IMR-90 (cell line): ENCODE results near the gene NHLRC2. TPM values are rescaled to one million over a fixed set of nuclear protein-coding genes. Genes with fewer than 3 reads are reported as not detected.

Experiments
- ATAC-seq: fragments of 200-7000 bp; cut with Tn5 transposase; 2 replicates; pipeline ENCODE4 v1.9.1; 2020; ENCODE audit warnings: low read depth, mild to moderate bottlenecking, moderate library complexity
- BruUV-seq: library from RNA; stranded (reverse); fragments of 400-500 nt; replicated peaks from 2 replicates; lab custom pipeline; 2021; lab: Mats Ljungman, UMichigan
- CTCF ChIA-PET: fragments of 300-600 bp; formaldehyde crosslinking; extraction: SDS; loops from one replicate; lab custom pipeline; 2021; ENCODE audit warnings: antibody characterized with exemption; lab: Yijun Ruan, JAX
- POLR2A ChIA-PET: fragments of 300-600 bp; sonication (Branson Sonifier 250); formaldehyde crosslinking; loops from one replicate; lab custom pipeline; 2022; ENCODE audit warnings: antibody characterized with exemption; ENCODE audit not compliant: unreplicated experiment; lab: Charles Lee
- DNase-seq: peaks from one replicate; pipeline ENCODE4 v3.0.0; 2013
- H2AFZ ChIP-seq: replicated peaks from 2 replicates; pipeline ENCODE3; 2013; ENCODE audit warnings: low read length, mild to moderate bottlenecking; ENCODE audit not compliant: poor library complexity
- H2AK5ac ChIP-seq: 2 replicates; pipeline ENCODE4 v1.6.1; 2013; ENCODE audit warnings: low read depth, low read length, inconsistent platforms
- H2AK9ac ChIP-seq: replicated peaks from 2 replicates; pipeline ENCODE3; 2013; ENCODE audit warnings: mild to moderate bottlenecking, low read depth, low read length, moderate library complexity; ENCODE audit not compliant: poor library complexity
- H2BK120ac ChIP-seq: 2 replicates; pipeline ENCODE4 v1.6.1; 2013; ENCODE audit warnings: low read depth, low read length, inconsistent platforms
- H2BK15ac ChIP-seq: 3 replicates; pipeline ENCODE4 v1.6.1; 2013; ENCODE audit warnings: low read depth, low read length, inconsistent platforms
- H2BK20ac ChIP-seq: 2 replicates; pipeline ENCODE4 v1.6.1; 2013; ENCODE audit warnings: low read depth, mild to moderate bottlenecking, inconsistent platforms, low read length, moderate library complexity
- H2BK5ac ChIP-seq: 2 replicates; pipeline ENCODE4 v1.6.1; 2013; ENCODE audit warnings: mild to moderate bottlenecking, low read depth, low read length, inconsistent platforms; ENCODE audit not compliant: poor library complexity, severe bottlenecking
- H3K14ac ChIP-seq: replicated peaks from 2 replicates; pipeline ENCODE4 v1.6.1; 2013; ENCODE audit warnings: low read depth, low read length, inconsistent platforms
- H3K18ac ChIP-seq: 2 replicates; pipeline ENCODE4 v1.6.1; 2013; ENCODE audit warnings: low read depth, low read length, control low read depth
- H3K23ac ChIP-seq: 2 replicates; pipeline ENCODE4 v1.6.1; 2013; ENCODE audit warnings: low read depth, low read length, inconsistent platforms
- H3K27ac ChIP-seq: 2 replicates; pipeline ENCODE4 v1.5.1; 2013; ENCODE audit warnings: mild to moderate bottlenecking, control low read depth, low read length; ENCODE audit not compliant: insufficient read depth
- H3K27me3 ChIP-seq: 2 replicates; pipeline ENCODE4 v1.6.1; 2013; ENCODE audit warnings: low read length; ENCODE audit not compliant: control insufficient read depth, insufficient read depth
- H3K36me3 ChIP-seq: 2 replicates; pipeline ENCODE4 v1.6.1; 2013; ENCODE audit warnings: low read length, mixed read lengths; ENCODE audit not compliant: control insufficient read depth, insufficient read depth
- H3K4ac ChIP-seq: 2 replicates; pipeline ENCODE4 v1.6.1; 2013; ENCODE audit warnings: low read depth, low read length, inconsistent platforms
- H3K4me1 ChIP-seq: 2 replicates; pipeline ENCODE4 v1.6.1; 2013; ENCODE audit warnings: low read length, mixed read lengths; ENCODE audit not compliant: control insufficient read depth, insufficient read depth
- H3K4me2 ChIP-seq: 2 replicates; pipeline ENCODE4 v1.6.1; 2013; ENCODE audit warnings: low read depth, mild to moderate bottlenecking, control low read depth, low read length, moderate library complexity
- H3K4me3 ChIP-seq: 2 replicates; pipeline ENCODE4 v1.5.1; 2013; ENCODE audit warnings: low read depth, mild to moderate bottlenecking, control low read depth, low read length, moderate library complexity; ENCODE audit not compliant: insufficient read depth
- H3K56ac ChIP-seq: 2 replicates; pipeline ENCODE4 v1.6.1; 2013; ENCODE audit warnings: low read length, inconsistent platforms; ENCODE audit not compliant: insufficient read depth; ENCODE audit errors: extremely low read depth
- H3K79me1 ChIP-seq, 2 experiments: 2 replicates each; pipeline ENCODE4 v1.6.1; 2013; ENCODE audit warnings: low read length in 2 of 2, inconsistent platforms in 1 of 2, low read depth in 1 of 2
- H3K9ac ChIP-seq: 2 replicates; pipeline ENCODE4 v1.6.1; 2013; ENCODE audit warnings: low read depth, low read length, control low read depth
- H3K9me1 ChIP-seq: 2 replicates; pipeline ENCODE4 v1.6.1; 2013; ENCODE audit warnings: low read length, inconsistent platforms; ENCODE audit not compliant: insufficient read depth
- H3K9me3 ChIP-seq: 2 replicates; pipeline ENCODE4 v1.6.1; 2013; ENCODE audit warnings: low read length; ENCODE audit not compliant: control insufficient read depth, insufficient read depth
- H4K20me1 ChIP-seq: 2 replicates; pipeline ENCODE4 v1.6.1; 2013; ENCODE audit warnings: low read length, inconsistent platforms; ENCODE audit not compliant: insufficient read depth
- H4K5ac ChIP-seq: 2 replicates; pipeline ENCODE4 v1.6.1; 2013; ENCODE audit warnings: mild to moderate bottlenecking, low read depth, low read length, control low read depth
- H4K8ac ChIP-seq, 2 experiments: 2 replicates each; pipeline ENCODE4 v1.6.1; 2013; ENCODE audit warnings: low read depth in 2 of 2, low read length in 2 of 2, control low read depth in 1 of 2, inconsistent platforms in 1 of 2
- H4K91ac ChIP-seq: 2 replicates; pipeline ENCODE4 v1.6.1; 2013; ENCODE audit warnings: low read depth, low read length, inconsistent platforms; ENCODE audit not compliant: insufficient read depth
- CEBPB ChIP-seq: IDR thresholded peaks from 2 replicates; pipeline ENCODE4 v1.6.1; 2012; ENCODE audit warnings: low read depth, low read length, improper control_type of control experiment
- MAFK ChIP-seq: IDR thresholded peaks from 2 replicates; pipeline ENCODE4 v1.6.1; 2012; ENCODE audit warnings: low read depth, low read length, improper control_type of control experiment
- WGBS, 2 experiments: methylation state at CpG; one replicate each; pipeline versions ENCODE4 v1.1.5 to v1.1.7; 2013; ENCODE audit warnings: missing lambda C conversion rate in 2 of 2; ENCODE audit not compliant: insufficient read length in 1 of 2; ENCODE audit errors: extremely low coverage in 2 of 2; 5-methylcytosine and 5-hydroxymethylcytosine counted together
- dilution Hi-C: fragments of 300-500 bp; cut with HindIII; formaldehyde crosslinking; loops from one replicate; pipeline ENCODE4 v1.14.3; 2018; ENCODE audit warnings: low sequenced_read_pairs; ENCODE audit not compliant: unreplicated experiment
- in situ Hi-C: fragments of 300-500 bp; cut with MboI; formaldehyde crosslinking; loops from 3 replicates; pipeline ENCODE4 v1.14.3; 2019; ENCODE audit warnings: low sequenced_read_pairs, inconsistent platforms, mixed read lengths
- intact Hi-C: fragments of 100-400 bp; cut with micrococcal nuclease; formaldehyde crosslinking; loops from 2 replicates; pipeline ENCODE4 v1.10.0; 2022
- polyA plus RNA-seq, 3 experiments: library from polyadenylated mRNA; depleted of rRNA; stranded (reverse); fragments of >200 nt; gene quantifications; 2 replicates each; pipeline ENCODE4 v1.2.3, GENCODE V29; 2012; ENCODE audit warnings: low replicate concordance in 1 of 3
- total RNA-seq: library from RNA; depleted of rRNA; stranded (reverse); fragments of >200 nt; gene quantifications from 2 replicates; pipeline ENCODE4 v1.2.3, GENCODE V29; 2012

The NHLRC2 gene
- total and polyA plus RNA-seq, 2 of the 4 experiments (the other 2 are of a cell fraction) = 3.0 to 11.8 TPM

- WGBS, 2 experiments = 100% methylated on average over 1 of the region's 9 CpGs; no CpG with 5 or more reads in 1 of the 2 experiments
Measured at GRCh38 chr10:113945075-113945686, 90.7 kb downstream of the NHLRC2 start.

More at GRCh38 chr10:113945075-113945686, 90.7 kb downstream of the NHLRC2 start:
- no peaks in the 10 kb centered on the region for H3K36me3 ChIP-seq
- TF ChIP-seq MAFK (no peak), CEBPB (no peak)
- POLR2A ChIA-PET = no interaction called here
- in situ Hi-C loops (no loop called here), dilution Hi-C loops (no loop called here), intact Hi-C loops (loop anchor here (10.0 kb wide), 1 partner anchor 320 kb away; no protein-coding TSS in a partner anchor)
- CTCF ChIA-PET = interaction anchor here (1.4 kb wide), 1 partner anchor 54 kb away, joined by 3 read pairs; no protein-coding TSS in a partner anchor
- peak overlapping the region; percentile 77 for H2BK20ac ChIP-seq
- peak overlapping the region; percentile 50 for H2BK120ac ChIP-seq
- peaks cover 6% of the 10 kb centered on the region for H3K9me1 ChIP-seq
- H3K4me1 ChIP-seq = peaks cover 6% of the 10 kb centered on the region
- peak overlapping the region; percentile 25; the same call in 1 of the 2 replicates for H3K14ac ChIP-seq
- no peak overlapping the region for H3K18ac ChIP-seq
- no peak overlapping the region for H2BK5ac ChIP-seq
- H2AFZ ChIP-seq = peak overlapping the region; percentile 80
- no peak overlapping the region; the same call in 1 of the 2 replicates for H3K56ac ChIP-seq
- H4K5ac ChIP-seq = 0 out of 2 replicates have a peak overlapping the region, but pooled peaks have one; percentile 2
- peak overlapping the region; percentile 66 for H4K91ac ChIP-seq
- peak overlapping the region; percentile 67; the same call in 1 of the 2 replicates for H2AK5ac ChIP-seq
- no peaks in the 10 kb centered on the region for H3K79me1 ChIP-seq
- H3K4me2 ChIP-seq = no peak overlapping the region; the same call in 1 of the 2 replicates
- H3K27ac ChIP-seq = no peak overlapping the region
- no peak overlapping the region for H3K4me3 ChIP-seq
- H3K9ac ChIP-seq = no peak overlapping the region
- no TSS peak for BruUV-seq
- H3K23ac ChIP-seq = no peak overlapping the region
- H4K20me1 ChIP-seq = no peaks in the 10 kb centered on the region
- peaks cover 6% of the 10 kb centered on the region; the same call in 1 of the 2 replicates for H3K27me3 ChIP-seq
- peak overlapping the region; percentile 30 for H2AK9ac ChIP-seq
- peak; percentile 70 for DNase-seq
- peak; percentile 77 for ATAC-seq
- H4K8ac ChIP-seq = peak overlapping the region in 1 of 2 experiments; percentile 75; a peak in 2 of 4 replicates
- peak overlapping the region; percentile 52; the same call in 1 of the 3 replicates for H2BK15ac ChIP-seq
- H3K4ac ChIP-seq = peak overlapping the region; percentile 58
- H3K9me3 ChIP-seq = no peaks in the 10 kb centered on the region
